Vagina (tissue), 2 donors: ENCODE data around the gene DHX58. TPM values are rescaled to one million over a fixed set of nuclear protein-coding genes. Genes with fewer than 3 reads are reported as not detected.

Experiments
- DNase-seq, 2 donors: peaks; one replicate each; pipeline ENCODE4 v3.0.0-alpha.2; 2017; ENCODE audit errors: extremely low spot score in 2 of 2
- H3K27ac ChIP-seq: fragments of 200-600 bp; sonication (generic); one replicate; pipeline ENCODE4 v1.5.1; 2019
- H3K27me3 ChIP-seq: fragments of 200-600 bp; sonication (generic); one replicate; pipeline ENCODE4 v1.5.1; 2019
- H3K36me3 ChIP-seq, 2 donors: fragments of 200-600 bp; sonication (generic); one replicate each; pipeline ENCODE4 v1.5.1; 2017 to 2019
- H3K4me1 ChIP-seq: fragments of 200-600 bp; sonication (generic); one replicate; pipeline ENCODE4 v1.5.1; 2019
- H3K4me3 ChIP-seq, 2 donors: fragments of 200-600 bp; sonication (generic); 1 replicate in 1 of 2; 2 replicates in 1 of 2; pipeline ENCODE4 v1.5.1; 2016 to 2019
- H3K9me3 ChIP-seq: fragments of 200-600 bp; sonication (generic); one replicate; pipeline ENCODE4 v1.5.1; 2019
- CTCF ChIP-seq, 3 experiments: fragments of 450-650 bp in 2 of 3; fragments of 200-600 bp in 1 of 3; sonication (generic) in 1 of 3; IDR thresholded peaks; one replicate each; pipeline ENCODE4 v1.5.1; 2017 to 2019; ENCODE audit warnings: antibody characterized with exemption in 3 of 3, mild to moderate bottlenecking in 2 of 3, moderate library complexity in 2 of 3
- POLR2A ChIP-seq, 2 donors: fragments of 450-650 bp; IDR thresholded peaks; one replicate each; pipeline ENCODE4 v1.6.1; 2017; ENCODE audit warnings: antibody characterized with exemption in 2 of 2, mild to moderate bottlenecking in 2 of 2, moderate library complexity in 2 of 2
- POLR2AphosphoS5 ChIP-seq, 2 donors: sonication (generic); formaldehyde crosslinking; IDR thresholded peaks; one replicate each; pipeline ENCODE4 v1.9.0; 2017; ENCODE audit warnings: antibody characterized with exemption in 2 of 2, mild to moderate bottlenecking in 2 of 2, low read depth in 1 of 2; ENCODE audit not compliant: insufficient read depth in 1 of 2
- intact Hi-C: fragments of 100-400 bp; cut with DNase I; formaldehyde crosslinking; loops from one replicate; pipeline ENCODE4 v1.15.1; 2023
- total RNA-seq: library from RNA; depleted of rRNA; stranded (reverse); fragments of >200 nt; gene quantifications from one replicate; pipeline ENCODE4 v1.2.3, GENCODE V29; 2016

The DHX58 gene
- total RNA-seq, 1 donor from 2014 or later = 8.1 TPM

- Histone ChIP-seq H3K27ac (no peak overlapping the region), H3K9me3 (no peaks in the 10 kb centered on the region), H3K4me1 (peaks cover 4% of the 10 kb centered on the region), H3K4me3 (no peak overlapping the region), H3K36me3 (peaks cover 0 to 8% of the 10 kb centered on the region in 2 donors), H3K27me3 (no peaks in the 10 kb centered on the region)
- no peak for DNase-seq
- TF ChIP-seq POLR2A (IDR thresholded peaks at IDR 0.05) (no peak), CTCF (IDR thresholded peaks at IDR 0.05) (no peak), POLR2AphosphoS5 (IDR thresholded peaks at IDR 0.05; ENCODE audit: insufficient read depth in 1 of 2, low read depth in 1 of 2) (no peak)
- intact Hi-C loops = no loop called here
Measured at GRCh38 chr17:42104264-42104663, 8.2 kb downstream of the DHX58 start.

GRCh38 chr17:42103221-42103954 lies 9.1 kb downstream of the DHX58 start:
- DNase-seq = no peak
- no peak overlapping the region for H3K4me3 ChIP-seq
- H3K4me1 ChIP-seq = peaks cover 6% of the 10 kb centered on the region
- H3K9me3 ChIP-seq = no peaks in the 10 kb centered on the region
- no peak overlapping the region for H3K27ac ChIP-seq
- H3K27me3 ChIP-seq = no peaks in the 10 kb centered on the region
- H3K36me3 ChIP-seq = peaks cover 0 to 8% of the 10 kb centered on the region in 2 donors
- TF ChIP-seq POLR2AphosphoS5 (IDR thresholded peaks at IDR 0.05; ENCODE audit: insufficient read depth in 1 of 2, low read depth in 1 of 2) (no peak), CTCF (IDR thresholded peaks at IDR 0.05) (no peak), POLR2A (IDR thresholded peaks at IDR 0.05) (no peak)
- intact Hi-C loops = no loop called here

GRCh38 chr17:42101513-42102292 lies 10.8 kb downstream of the DHX58 start:
- Histone ChIP-seq H3K36me3 (peaks cover 0 to 8% of the 10 kb centered on the region in 2 donors), H3K4me3 (no peak overlapping the region), H3K27me3 (no peaks in the 10 kb centered on the region), H3K27ac (no peak overlapping the region), H3K9me3 (no peaks in the 10 kb centered on the region), H3K4me1 (peaks cover 16% of the 10 kb centered on the region)
- no peak for DNase-seq
- TF ChIP-seq CTCF (IDR thresholded peaks at IDR 0.05) (peak; percentile 22 to 44 (median 42)), POLR2AphosphoS5 (IDR thresholded peaks at IDR 0.05; ENCODE audit: insufficient read depth in 1 of 2, low read depth in 1 of 2) (no peak), POLR2A (IDR thresholded peaks at IDR 0.05) (no peak)
- intact Hi-C loops = no loop called here

GRCh38 chr17:42098730-42099399 lies 13.6 kb downstream of the DHX58 start:
- TF ChIP-seq CTCF (IDR thresholded peaks at IDR 0.05) (no peak), POLR2AphosphoS5 (IDR thresholded peaks at IDR 0.05; ENCODE audit: insufficient read depth in 1 of 2, low read depth in 1 of 2) (no peak), POLR2A (IDR thresholded peaks at IDR 0.05) (no peak)
- Histone ChIP-seq H3K27me3 (no peaks in the 10 kb centered on the region), H3K4me3 (no peak overlapping the region), H3K9me3 (no peaks in the 10 kb centered on the region), H3K4me1 (peaks cover 16% of the 10 kb centered on the region), H3K27ac (no peak overlapping the region), H3K36me3 (no peaks in the 10 kb centered on the region)
- DNase-seq = no peak
- intact Hi-C loops = no loop called here
